Ammon's horn (tissue), 1 donor: Measurements from ENCODE around the gene ANKRD66.

Experiments
- DNase-seq: peaks from one replicate; pipeline ENCODE4 v3.0.0-alpha.2; 2016; ENCODE audit warnings: low spot score

Gene ANKRD66

GRCh38 chr6:46790355-46790874 lies 43.7 kb downstream of the ANKRD66 start:
- DNase-seq = no peak

GRCh38 chr6:46792635-46793034 lies 45.9 kb downstream of the ANKRD66 start:
- no peak for DNase-seq

- DNase-seq = no peak
Measured at GRCh38 chr6:46793138-46793537, 46.4 kb downstream of the ANKRD66 start, which contains the start of gene MEP1A. Gene MEP1A, plus strand, starts transcription at chr6:46793389. Its CDS starts 10 bp downstream, at chr6:46793399.

- no peak for DNase-seq
Measured at GRCh38 chr6:46794068-46794467, 47.3 kb downstream of the ANKRD66 start.

GRCh38 chr6:46795816-46796215 lies 49.1 kb downstream of the ANKRD66 start:
- DNase-seq = no peak

GRCh38 chr6:46796848-46797580 lies 50.3 kb downstream of the ANKRD66 start:
- no peak for DNase-seq

GRCh38 chr6:46799657-46800056 lies 52.9 kb downstream of the ANKRD66 start:
- DNase-seq = no peak

GRCh38 chr6:46808806-46809205 lies 62.1 kb downstream of the ANKRD66 start:
- DNase-seq = peak; percentile 48
